ENCODE data around the gene ANKS3.

ANKS3 gene

DNA sequence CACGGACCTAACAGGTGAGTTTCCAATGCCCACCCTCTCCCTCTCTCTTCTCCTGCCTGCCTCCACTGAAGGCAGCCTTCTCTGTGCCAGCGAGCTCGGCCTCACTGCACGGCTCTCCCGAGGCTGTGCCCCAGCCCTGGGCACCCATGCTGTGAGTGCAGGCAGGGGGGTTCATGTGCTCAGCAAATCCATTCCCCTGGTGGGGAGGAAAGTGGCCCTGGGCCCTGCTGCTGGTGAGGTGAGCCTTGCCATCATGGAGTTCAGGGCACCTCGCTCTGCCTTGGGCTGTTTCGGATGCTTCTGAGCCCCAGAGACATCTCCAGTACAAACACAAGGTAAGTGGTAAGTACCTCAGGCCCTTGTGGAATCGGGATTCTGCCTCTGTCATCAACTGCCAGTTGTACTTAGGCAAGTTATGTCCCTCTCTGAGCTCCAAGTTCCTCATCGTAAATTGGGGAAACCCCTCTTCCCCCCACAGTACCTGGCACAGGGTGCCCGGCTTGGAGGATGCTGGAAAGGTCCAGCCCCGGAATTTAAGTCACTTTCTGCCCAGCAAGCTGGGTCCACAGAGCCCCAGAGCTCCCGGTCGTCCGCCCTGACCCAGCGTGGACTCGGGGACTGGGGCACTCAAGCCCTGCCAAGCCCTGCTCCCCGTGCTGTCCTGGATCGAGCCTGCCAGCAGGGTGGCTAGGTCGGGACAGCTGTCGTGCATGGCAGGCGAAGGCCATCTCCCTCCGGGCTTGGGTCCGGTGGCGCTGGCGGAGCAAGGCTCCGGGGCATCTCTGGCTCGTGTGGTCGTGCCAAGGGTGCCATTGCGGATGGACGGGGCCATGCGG, 41.4 kb downstream of the ANKS3 start:
- TF ChIP-seq, protein P1, sequence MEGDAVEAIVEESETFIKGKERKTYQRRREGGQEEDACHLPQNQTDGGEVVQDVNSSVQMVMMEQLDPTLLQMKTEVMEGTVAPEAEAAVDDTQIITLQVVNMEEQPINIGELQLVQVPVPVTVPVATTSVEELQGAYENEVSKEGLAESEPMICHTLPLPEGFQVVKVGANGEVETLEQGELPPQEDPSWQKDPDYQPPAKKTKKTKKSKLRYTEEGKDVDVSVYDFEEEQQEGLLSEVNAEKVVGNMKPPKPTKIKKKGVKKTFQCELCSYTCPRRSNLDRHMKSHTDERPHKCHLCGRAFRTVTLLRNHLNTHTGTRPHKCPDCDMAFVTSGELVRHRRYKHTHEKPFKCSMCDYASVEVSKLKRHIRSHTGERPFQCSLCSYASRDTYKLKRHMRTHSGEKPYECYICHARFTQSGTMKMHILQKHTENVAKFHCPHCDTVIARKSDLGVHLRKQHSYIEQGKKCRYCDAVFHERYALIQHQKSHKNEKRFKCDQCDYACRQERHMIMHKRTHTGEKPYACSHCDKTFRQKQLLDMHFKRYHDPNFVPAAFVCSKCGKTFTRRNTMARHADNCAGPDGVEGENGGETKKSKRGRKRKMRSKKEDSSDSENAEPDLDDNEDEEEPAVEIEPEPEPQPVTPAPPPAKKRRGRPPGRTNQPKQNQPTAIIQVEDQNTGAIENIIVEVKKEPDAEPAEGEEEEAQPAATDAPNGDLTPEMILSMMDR (IDR thresholded peaks at IDR 0.05), result no peak

DNA sequence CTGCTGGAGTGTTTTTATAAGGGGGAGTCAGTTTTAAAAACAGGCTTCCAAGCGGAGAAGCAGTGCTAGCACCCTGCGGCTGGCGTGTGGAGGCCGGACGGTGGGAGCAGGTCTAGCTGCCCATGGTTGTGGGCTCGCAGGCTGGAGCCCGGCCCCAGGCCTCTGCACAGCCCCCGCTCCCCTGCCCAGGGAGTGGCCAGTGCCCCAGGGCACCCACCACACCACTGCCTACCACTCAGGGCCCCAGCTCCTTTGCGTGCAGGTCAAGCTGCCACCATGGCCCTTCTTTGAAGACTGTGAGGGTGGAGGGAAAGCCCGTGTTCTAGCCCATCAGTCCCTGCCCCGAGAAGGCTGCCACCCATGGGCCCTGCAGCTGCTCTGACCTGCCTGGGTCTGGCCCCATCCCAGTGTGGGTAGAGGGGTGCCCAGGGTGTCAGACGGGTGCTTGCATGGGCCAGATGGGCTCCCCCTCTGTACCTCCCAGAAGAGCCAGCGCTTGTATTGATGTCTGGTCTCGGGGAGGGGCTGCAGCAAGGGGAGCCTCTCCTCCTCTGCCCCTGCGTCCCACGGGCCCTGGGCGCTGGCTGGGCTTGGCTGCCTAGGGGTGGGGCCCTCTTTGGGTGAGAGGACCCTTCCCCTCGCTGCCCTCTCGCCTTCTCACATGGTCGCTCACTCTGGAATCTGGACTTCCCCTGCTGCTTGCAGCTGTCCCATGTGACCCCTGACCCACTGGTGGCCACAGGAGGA, 42.2 kb downstream of the ANKS3 start:
- TF ChIP-seq, protein P1 (IDR thresholded peaks at IDR 0.05), result no peak

DNA sequence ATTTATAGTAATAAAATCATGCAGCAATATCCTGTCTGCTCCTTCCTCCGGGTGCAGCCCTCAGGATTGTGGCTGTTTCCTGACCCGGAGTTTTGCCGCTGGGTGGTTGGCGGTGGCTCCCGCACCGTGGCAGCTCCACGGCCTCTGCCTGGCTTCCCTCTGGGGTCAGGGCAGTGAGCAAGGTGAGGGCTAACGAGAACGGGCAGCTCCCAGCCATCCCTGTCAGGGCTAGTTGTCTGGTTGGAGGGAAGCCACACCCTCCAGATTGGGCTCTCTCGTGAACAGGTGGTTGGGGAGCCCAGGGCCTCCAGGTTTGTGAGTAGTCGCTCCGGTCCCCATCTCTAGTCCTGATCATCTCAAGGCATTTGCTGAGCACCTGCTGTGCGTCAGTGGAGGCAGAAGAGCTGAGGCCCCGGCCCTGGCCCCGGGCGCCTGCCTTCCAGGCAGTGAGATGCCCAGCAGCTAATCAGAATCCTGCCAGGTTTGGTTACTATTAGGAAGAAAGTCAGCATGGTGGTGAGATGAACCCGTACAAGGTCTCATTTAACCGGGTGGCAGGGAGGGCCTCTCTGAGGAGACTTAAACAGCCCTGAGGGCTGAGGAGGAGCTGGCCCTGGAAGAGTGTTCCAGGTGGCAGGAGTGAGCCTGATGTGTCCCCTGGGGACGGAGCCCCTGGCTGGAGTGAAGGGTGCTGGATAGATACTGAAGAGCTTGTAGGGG, 43.0 kb downstream of the ANKS3 start:
- TF ChIP-seq, protein P1 (IDR thresholded peaks at IDR 0.05), result no peak

DNA sequence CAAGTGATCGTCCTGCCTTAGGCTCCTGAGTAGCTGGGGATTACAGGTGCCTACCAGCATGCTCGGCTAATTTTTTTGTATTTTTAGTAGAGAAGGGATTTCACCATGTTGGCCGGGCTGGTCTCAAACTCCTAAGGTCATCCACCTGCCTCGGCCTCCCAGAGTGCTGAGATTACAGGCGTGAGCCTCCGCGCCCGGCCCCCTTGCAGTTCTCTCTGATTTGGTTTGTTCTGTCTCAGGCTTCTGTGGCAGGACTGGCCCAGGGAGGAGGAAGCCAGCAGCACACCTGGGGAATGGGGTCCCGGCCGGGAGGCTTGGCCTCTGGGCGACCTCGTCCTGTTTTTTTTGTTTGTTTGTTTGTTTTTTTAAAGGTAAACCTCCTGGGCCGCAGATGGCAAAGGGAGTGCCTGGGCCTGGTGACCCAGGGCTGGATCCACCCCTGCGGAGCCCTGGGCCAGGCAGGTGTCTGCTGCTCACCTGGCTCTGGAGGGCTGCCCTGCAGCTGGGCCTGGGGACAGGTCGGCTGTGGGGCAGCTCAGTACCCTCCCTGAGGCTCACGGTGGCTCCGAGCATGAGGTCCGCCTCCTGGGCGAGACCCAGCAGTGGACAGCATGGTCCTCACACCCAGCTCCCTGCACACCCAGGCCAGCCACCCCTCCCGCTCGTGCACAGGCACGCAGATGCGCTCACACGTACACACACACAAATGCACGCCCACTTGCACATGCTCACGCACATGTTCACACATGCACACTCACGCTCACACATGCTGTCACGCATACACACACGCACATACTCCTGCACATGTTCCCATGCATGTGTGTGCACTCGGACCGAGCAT, 44.0 kb downstream of the ANKS3 start:
- TF ChIP-seq, protein P1 (IDR thresholded peaks at IDR 0.05), result no peak

DNA sequence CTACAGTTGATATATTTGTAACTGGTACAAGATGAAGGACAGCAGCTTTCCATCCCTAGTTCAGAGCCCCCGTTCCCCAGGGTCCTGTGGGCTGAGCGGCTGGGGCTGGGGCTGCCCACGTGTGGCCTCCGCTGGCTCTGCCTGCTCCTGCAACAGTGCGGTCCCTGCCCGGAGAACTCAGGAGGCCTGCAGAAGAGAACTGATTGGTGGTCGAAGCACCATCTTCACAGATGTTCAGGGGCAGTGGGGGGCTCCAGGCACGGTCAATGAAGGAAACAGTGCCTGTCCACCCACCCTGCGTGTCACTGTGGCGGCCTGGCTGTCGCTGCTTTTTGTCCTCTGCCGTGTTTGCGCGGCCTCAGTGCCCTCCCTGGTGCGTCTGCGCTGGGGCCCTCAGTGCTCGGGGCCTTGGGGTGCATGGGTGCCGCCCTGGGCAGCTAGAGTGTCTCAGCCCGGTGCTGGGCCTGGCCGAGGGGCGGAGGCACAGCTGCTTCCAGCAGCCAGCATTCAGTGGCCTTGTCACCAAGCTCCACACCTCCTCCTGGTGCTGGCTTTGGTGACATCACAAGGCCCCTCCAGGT, 44.9 kb downstream of the ANKS3 start:
- TF ChIP-seq, protein P1 (IDR thresholded peaks at IDR 0.05), result no peak

DNA sequence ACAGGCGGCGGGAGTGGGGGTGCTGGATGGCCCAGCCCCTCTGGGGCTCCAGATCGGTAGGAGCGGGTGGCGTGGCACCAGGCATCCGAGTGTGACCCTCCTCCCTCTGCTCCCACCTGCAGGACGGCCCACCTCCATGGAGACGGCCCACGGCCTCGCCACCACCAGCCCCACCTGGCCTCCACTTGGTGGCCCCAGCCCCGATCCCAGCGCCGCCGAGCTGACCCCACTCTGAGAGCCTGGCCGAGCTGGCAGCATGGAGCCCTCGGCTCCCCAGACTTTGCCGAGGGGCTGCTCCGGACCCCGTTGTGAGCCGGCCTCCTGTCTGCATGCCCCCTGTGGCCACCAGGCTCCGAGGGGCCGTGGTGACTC, 45.4 kb downstream of the ANKS3 start:
- TF ChIP-seq, protein P1 (IDR thresholded peaks at IDR 0.05), result no peak
